GM21529 (cell line): ENCODE measurements around the gene RAB40C.
"Not testable (repeated sequence)": the region's sequence is repeated elsewhere in the genome, so short reads cannot be mapped to it uniquely, and the experiment has no call there.

Experiments
- ATAC-seq: cut with Tn5 transposase; IDR thresholded peaks from one replicate; pipeline ENCODE4 v1.9.1; 2021; ENCODE audit not compliant: unreplicated experiment

Gene RAB40C

DNA sequence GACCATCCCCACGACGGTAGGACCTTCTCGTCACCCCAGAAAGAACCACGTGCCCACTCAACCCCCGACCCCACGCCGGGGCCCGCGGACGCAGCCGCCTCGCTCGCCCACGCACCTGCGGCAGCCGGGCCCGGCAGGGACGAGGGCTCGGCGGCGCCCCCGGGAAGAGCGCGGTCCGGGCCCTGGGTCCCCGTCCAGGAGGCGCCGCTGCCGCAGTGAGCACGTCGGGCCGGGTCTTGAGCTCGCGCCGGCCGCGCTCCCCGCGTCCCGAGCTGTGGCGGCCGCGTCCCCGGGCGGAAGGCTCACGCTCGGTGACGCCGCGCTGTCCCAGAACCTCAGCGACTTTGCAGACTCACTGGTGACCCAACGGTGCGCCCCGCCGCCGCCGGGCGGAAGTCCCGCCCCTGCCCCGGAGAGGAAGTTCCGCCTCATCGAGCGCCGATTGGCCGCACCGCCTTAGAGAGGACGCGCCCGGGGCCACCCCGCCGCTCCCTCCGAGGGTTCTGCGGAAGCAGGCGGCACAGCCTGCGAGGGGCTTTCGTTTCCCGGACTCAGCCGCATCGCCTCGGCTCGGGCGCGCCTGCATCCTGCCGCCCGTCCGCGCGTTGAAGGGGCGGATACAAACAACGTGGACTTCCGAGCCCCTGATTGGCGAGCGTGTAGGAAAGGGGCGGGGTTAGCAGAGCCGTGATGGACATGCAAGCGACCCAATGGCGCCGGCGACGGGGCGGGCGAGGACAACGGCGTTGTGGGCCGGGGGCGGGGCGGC lies 793 bp upstream of the RAB40C start:
- peak; percentile 70 for ATAC-seq

DNA sequence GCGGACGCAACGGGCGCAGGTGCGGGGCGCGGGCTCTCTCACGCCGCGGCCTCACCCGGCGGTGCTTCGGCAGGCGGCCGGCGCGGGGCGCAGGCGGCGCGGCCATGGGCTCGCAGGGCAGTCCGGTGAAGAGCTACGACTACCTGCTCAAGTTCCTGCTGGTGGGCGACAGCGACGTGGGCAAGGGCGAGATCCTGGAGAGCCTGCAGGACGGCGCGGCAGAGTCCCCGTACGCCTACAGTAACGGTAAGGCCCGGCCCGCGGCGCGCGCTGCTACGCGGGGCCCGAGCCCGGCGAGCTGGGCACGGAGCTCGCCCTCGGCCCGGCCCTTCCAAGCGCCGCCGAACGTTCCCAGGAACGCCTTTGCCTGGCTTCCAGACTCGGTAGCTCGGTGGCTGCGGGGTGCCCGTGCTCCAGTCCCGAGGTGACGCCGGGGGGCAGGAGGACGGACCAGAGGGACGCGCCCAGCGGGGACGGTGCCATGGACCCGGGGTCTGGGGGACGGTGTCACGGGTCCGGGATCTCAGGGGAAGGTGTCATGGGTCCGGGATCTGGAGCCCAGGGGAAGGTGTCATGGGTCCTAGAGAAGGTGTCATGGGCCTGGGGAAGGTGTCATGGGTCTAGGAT lies 435 bp downstream of the RAB40C start:
- no peak for ATAC-seq

DNA sequence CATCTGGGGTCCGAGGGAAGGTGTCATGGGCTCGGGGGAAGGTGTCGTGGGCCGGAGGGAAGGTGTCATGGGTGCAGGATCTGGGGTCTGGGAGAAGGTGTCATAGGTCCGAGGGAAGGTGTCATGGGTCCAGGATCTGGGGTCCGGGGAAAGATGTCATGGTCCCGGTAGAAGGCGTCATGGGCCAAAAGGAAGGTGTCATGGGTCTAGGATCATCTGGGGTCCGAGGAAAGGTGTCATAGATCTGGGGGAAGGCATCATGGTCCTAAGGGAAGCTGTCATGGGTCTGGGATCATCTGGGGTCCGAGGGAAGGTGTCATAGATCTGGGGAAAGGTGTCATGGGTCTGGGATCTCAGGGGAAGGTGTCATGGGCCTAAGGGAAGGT lies 942 bp downstream of the RAB40C start:
- no peak for ATAC-seq

DNA sequence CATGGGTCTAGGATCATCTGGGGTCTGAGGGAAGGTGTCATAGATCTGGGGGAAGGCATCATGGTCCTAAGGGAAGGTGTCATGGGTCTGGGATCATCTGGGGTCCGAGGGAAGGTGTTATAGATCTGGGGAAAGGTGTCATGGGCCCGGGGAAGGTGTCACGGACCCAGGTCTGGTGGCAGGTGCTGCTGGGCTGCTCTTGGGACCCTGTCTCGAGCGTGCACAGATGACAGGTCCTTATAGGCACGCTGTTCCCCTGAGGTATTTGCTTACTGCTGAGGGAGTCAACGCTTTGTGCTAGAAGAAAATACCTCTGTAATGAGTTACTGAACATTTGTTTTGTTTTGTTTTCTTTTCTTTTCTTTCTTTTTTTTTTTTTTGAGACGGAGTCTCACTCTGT lies 1.4 kb downstream of the RAB40C start:
- ATAC-seq, result no peak

DNA sequence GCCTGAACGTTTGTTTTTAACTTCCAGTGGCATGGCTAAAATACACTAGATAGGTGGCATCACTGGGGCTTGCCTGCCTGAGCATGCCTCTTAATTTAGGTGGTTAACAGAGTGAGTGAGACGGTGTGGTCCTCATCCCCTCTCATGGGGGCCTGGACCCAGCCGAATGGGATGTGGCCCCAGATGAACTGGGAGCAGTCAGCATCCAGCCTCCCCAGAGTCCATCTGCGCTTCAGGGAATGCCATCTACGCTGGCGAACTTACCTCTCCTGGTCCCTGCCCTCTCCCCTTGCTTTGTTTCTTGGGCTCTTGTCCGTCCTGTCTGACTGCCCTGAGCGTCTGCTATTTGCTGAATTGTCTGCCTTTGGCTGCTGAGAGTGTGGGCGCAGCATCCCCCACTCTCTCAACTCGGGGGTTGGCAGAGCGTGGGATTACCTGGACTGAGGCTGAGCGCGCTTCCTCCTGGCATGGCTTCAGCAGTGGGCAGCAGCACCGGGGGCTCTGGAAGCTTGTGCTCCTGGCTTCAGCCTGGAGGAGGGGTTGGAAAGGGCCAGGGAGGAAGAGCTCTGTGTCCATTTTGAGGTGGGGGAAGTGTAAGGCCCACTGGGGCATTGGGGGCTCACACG lies 2.1 kb downstream of the RAB40C start:
- ATAC-seq, result no peak

DNA sequence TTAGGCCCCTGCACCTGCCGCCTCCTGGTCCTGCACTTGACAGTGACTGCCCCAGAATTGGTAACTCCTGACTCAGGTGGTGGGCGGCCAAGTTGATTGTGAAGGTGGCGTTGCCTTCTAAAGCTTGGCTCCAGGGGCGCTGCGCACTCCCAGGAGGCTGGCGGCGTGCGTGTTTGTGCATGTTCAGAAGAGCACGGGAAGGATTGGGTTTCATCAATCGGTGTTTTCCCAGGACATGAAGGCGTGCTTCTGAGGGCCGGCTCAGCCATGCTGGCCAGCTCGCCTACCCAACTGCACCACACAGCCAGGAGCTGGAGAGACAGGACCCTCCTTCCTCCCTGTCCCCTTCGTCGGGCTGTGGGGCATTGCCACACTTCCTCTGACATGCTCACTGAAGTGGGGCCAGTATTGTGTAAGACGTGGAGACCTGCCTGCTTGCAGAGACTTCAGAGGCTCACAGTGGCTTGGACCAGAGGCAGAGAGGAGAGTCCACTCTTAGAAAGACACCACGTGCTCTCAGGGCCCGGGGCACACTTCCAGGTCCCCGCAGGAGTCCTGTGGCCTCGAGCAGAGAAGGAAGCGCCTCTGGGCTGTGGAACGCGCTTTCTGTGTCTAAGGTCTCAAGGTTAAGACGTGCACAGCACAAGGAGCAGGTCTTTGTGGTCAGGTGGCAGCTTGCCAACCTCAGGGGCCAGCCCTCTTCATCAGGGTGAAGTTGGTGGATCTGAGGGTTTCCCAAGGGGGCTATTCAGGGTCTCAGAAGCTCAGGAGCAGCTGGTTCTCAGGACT lies 2.8 kb downstream of the RAB40C start:
- no peak for ATAC-seq

DNA sequence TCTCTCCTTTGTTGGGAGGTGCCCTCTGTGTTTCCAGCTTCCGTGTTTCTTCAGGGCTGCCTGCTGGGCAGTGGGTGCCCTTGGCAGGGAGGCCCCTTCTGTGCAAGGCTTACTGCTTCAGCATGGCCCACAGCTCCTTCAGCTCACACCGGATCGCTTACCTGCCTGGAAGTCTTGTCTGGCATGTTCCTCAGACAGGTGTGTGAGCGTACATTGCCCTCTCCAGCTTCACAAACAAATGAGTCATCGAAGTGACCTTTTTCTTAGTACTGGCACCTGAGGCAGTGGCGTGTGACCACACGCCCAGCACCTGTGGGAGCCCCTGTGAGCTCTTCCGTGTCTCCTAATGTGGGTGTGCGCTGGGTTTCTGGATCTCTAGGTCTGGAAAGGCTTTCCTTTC lies 3.5 kb downstream of the RAB40C start:
- ATAC-seq, result no peak

DNA sequence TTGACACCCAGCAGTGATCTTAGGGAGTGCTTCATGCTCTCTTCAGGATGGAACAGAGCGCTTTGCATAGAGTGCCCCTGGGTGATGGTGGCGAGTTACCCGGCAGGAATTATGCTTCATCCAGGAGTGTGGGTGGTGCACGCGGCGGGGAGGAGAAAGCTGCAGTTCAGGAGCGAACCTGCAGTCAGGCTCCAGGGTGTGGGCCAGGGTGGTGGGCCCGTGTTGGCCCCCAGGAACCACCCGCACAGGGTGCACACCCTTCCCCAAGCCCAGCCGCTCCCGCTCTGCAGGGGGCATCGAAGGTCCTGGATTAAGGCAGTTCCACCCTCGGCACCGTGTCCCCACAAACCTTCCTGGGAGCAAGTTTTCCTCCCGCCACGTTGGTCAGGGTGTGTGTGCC lies 3.9 kb downstream of the RAB40C start:
- no peak for ATAC-seq

DNA sequence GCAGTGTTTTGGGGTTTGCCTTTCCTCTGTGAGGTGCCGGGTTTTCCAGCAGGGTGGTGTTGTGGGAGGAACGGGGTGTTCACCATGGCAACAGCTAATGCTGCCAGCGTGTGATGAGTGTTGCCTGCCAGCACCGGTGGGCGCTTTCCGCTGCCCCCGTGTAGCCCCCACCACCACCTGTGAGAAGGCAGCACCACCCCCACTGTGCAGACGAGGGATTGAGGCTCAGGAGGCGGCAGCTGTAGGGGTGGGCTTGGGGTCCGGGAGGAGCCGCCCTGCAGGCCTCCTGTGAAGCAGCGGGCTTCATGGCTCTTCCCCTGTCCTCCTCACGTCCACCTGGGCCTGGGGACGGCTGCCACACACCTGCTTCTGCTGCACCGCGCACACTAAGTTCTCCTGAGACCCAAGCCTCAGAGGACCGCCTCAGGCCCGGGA lies 5.2 kb downstream of the RAB40C start:
- ATAC-seq, result no peak

DNA sequence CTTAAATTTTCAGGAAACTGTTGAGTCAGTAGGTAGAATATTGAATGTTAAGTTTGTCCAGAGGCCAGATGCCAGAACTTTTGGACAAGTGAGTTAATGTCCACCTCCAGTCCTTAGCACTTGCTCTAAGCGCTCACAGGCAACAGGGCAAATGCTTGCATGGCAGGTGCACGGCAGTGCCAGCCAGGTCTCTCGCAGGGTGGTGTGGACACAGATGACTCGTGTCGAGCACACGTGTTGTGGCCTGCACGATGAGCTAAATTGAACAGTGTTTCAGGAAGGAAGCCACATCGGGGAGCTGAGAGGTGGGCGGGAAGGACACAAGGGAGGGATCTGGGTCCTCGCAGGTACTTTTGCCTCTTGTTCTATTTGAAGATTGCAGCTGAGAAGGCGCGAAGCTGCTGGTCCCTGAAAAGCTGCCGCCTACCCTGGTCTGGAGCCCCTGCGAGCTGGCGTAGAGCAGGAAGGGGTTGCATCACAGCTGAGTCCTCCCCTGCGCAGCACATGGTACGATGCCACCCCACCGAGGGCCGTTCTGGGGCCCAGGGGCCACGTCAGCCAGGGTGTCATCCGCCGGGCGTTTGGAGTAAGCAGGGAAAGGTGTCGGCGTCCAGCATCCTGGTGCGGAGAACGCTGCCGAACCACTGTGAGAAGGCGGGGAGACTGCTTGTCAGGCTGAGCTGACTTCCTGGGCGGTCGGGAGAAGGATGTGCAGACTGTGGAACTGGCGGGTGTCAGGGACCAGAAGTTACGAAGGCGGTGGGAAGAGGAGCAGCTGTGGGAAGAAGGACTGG lies 6.3 kb downstream of the RAB40C start:
- no peak for ATAC-seq

DNA sequence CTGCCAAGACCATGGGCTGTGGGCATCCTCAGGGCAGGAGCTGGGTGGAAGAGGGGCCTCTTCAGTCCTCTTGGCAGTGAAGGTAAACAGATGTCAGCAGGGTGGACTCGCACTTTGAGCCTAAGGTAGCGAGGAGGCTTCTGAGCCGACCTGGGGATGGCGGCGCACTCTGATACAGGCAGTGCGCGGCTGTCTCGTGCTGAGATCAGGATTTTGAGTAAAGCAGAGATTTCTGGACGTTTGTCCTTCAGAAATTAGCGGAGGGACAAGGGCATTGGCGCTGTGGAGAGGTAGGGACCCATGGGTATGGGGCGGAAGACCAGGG lies 6.8 kb downstream of the RAB40C start:
- ATAC-seq, result no peak

DNA sequence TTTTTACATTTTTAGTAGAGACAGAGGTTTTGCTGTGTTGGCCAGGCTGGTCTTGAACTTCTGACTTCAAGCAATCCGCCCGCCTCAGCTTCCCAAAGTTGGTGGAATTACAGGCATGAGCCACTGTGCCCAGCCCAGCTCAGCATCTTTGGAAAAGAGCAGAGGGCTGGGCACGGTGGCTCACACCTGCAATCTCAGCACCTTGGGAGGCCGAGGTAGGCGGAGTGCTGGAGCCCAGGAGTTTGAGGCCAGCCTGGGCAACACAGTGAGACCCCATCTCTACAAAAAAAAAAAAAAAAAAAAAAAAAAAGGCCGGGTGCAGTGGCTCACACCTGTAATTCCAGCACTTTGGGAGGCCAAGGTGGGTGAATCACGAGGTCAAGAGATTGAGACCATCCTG lies 7.8 kb downstream of the RAB40C start:
- ATAC-seq, result not testable (repeated sequence)

DNA sequence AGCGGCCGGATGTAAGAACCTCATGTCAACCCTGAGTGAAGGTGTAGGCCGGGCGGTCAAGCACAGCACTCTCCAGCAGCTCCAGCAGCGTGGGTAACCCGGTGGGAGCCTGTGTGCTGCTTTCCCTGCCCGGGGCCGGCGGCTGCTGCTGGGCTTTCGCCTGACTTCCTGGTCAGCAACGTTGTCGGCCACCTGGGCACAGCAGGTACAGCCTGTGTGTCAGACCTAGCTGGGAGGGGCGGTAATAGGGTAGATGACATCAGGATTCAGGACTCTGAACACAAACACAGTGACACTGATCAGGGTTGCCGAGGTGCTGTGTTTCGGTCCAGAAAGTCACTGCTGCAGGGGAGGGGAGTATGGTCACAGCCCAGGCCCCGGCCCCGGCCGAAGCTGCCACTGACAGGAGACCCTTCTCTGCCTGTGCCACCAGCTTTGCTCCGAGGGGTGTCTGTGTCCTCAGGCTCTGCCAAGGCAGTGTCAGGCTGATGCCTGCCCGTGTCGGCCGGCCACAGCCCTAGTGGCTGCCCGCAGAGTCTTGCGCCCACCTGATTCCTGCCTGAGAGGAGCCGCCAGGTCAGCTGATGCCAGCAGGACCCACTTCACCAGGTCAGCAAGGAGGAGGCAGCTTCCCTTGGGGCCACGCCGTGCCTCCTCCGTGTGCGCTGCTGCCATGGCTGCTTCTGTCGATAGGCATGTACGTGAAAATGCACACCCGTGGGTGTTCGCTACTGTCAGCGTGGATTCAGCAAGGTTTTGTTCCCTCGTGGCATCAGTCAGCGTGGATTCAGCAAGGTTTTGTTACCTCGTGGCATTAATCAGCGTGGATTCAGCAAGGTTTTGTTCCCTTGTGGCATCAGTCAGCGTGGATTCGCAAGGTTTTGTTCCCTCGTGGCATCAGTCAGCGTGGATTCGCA lies 9.2 kb downstream of the RAB40C start:
- no peak for ATAC-seq

DNA sequence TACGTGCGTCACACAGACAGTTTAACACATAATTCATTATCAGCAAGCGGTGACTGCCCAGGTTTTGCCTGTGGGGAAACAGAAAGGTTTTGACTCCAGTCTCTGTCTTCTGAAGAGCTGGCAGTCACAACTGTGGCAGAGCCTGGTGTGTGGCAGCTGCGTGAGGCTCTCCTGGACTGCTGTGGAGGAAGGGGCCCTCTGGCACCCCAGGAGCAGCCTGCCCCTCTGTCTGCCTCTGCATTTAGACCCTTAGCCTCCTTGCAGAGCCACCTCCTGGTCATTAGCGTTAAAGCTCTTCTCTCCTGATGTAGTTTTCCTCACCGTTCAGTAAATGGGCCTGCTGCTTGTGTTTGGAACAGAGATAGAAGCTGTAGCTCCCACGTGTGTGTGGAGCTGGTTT lies 10.9 kb downstream of the RAB40C start:
- no peak for ATAC-seq

DNA sequence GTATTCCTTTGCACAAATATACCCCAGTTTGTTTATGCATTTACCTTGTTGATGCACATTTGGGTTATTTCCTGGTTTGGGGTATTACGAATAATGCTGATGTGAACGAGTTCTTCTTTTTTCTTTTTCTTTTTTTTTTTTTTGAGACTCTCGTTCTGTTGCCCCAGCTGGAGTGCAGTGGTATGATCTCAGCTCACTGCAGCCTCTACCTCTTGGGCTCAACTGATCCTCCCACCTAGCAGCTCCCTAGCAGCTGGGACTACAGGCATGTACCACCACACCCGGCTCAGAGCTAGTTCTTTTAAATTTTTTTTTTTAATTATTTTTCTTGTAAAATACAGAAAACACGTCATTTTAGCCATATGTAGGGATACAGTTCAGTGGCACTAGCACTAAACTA lies 14.1 kb downstream of the RAB40C start:
- ATAC-seq, result no peak

DNA sequence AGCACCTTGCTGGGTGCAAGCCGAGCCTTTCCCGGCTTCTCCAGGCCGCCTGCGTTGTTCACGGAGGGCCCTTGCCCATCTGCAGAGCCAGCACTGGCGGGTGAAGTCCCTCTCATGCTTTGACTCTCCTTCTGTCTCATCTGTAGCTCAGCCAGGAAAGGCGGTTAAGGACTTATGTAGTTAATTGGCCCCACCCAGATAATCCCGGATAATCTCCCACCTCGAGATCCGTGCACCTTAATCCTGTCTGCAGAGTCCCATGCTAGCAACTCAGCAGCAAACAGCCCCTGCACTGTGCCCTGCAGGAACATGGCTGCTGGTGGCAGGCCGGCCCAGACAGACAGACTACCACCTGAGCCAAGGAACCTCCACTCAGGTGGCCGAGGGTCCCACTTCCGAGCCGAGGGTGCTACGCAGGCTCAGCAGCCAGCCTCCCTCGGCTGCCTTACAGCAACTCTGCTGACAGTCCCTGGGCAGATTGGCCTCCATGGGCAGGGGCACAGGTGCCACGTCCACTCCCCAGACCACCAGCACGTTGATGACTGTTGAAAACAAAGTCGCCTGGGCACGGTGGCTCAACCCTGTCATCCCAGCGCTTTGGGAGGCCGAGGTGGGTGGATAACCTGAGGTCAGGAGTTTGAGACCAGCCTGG lies 16.9 kb downstream of the RAB40C start:
- ATAC-seq, result no peak

DNA sequence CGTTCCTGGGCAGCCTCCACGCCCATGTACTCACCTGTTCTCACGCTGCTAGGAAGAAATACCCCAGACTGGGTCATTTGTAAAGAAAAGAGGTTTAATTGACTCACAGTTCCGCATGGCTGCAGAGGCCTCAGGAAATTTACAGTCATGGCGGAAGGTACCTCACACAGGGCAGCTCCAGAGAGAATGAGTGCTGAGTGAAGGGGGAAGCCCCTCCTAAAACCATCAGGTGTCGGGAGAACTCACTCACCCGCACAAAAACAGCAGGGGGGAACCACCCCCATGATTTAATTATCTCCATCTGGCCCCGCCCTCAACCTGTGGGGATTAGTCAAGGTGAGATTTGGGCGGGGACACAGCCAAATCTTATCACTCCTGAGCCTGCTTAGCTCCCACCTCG lies 18.2 kb downstream of the RAB40C start:
- ATAC-seq, result no peak

DNA sequence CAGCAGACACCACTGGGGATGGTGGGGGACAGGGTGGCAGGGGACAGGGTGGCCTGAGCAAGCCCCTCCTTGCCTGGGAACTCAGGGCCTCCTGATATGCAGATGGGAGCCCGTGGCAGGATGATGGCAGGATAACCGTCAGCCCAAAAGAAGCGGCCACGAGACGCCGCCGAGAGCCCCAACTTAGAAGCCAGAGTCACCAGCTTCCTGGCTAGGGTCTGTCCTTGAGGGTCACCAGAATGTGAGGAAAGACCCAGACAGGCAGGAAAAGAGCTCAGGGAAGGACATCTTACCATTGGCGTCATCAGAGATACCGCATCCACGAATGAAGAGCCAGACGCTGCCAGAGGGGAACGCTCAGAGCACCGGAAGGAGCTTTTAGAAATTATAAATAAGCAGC lies 19.4 kb downstream of the RAB40C start:
- ATAC-seq, result no peak

DNA sequence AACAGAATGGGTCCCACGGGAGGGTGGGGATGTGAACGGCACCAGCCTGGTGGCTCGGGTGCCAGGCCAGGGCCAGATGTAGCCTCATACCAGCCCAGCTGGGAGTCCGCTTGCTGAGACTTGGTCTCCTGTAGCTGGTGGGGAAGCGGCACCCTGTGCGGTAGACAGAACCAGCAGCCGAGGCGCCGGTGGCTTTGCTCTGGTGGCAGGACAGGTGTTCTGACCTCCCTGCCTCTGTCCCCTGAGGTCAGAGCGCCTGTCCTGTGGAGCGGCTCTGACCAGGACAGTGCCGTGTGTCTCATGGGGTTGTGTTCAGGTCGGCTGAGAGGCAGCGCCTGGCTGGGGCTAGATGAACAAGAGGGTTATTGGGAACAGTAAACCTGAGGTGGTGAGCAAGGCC lies 20.1 kb downstream of the RAB40C start:
- ATAC-seq, result no peak
